Measurements from ENCODE around the gene UBE3A. TPM values are rescaled to one million over a fixed set of nuclear protein-coding genes. Genes with fewer than 3 reads are reported as not detected.
"Not testable (repeated sequence)": the region's sequence is repeated elsewhere in the genome, so short reads cannot be mapped to it uniquely, and the experiment has no call there.

UBE3A gene
- total RNA-seq, 2 experiments from 2014 or later = 87.7 to 92.2 TPM

DNA sequence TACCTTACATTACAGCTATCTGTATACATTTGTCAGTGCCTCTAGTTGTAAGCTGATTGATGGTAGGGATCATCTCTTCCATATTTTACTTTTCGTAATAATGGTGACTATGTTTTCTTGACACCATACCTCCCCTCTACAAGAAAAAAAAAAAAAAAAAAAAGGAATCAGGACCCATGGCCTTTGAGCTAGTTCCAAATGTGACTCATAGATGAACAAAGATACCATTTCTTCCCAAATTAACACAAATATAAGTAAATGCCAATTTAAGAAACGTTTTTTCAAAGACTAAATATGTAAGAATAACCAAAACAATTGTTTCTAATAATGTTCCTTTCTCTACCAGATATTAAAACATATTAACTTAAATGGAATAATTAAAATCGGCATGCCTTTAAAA, 23.1 kb downstream of the UBE3A start:
- ATAC-seq (no peak), DNase-seq (no peak)
- CTCF ChIA-PET = no interaction called here
- Mint-ChIP-seq H3K27me3 (ENCODE audit: low read depth) (no peaks in the 10 kb centered on the region), H3K4me1 (ENCODE audit: low read depth) (peaks cover 15% of the 10 kb centered on the region), H3K27ac (no peak overlapping the region), H3K36me3 (ENCODE audit: low read depth) (peaks cover 58% of the 10 kb centered on the region), H3K4me3 (no peak overlapping the region), H3K9me3 (ENCODE audit: insufficient read depth) (peaks cover 17% of the 10 kb centered on the region)
- POLR2A ChIA-PET = no interaction called here

DNA sequence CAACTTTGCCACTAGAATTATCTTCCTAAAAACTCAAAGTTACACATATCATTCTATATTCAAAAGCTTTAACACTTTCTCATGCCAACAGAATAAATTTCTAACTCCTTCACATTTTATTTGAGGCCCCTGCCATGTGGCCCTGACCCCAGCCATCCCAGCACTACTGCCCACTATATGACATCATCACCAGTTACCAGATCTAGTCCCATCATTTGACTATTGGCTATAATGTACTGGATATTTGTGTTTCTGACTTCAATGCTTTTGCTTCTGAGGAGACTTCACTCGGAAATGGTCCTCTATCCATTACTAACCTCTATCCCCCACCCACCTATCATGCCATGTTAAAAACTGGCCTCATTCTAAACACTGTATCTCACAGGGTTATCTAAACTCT, 23.6 kb downstream of the UBE3A start:
- ATAC-seq (no peak), DNase-seq (no peak)
- Mint-ChIP-seq H3K4me3 (no peak overlapping the region), H3K27ac (no peak overlapping the region), H3K4me1 (ENCODE audit: low read depth) (peaks cover 15% of the 10 kb centered on the region), H3K27me3 (ENCODE audit: low read depth) (no peaks in the 10 kb centered on the region), H3K9me3 (ENCODE audit: insufficient read depth) (peaks cover 17% of the 10 kb centered on the region), H3K36me3 (ENCODE audit: low read depth) (peaks cover 57% of the 10 kb centered on the region)
- ChIA-PET POLR2A (no interaction called here), CTCF (no interaction called here)

DNA sequence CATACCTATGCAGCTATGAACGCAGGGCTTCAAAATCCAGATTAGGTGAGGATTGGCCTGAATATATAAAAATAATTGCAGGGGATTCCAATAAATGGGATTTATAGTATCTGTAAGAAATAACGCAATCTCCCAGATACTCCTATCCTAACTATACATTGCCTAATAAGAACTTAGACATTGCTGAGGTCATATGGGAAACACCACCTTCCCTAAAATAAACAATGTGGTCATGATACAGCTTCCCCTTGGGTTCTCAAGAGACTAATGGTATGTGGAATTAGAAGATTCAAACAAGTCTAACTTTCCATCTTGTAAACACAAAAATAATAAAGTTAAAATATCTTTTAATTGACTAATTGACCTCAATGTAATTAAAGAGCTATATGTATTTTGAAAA, 28.2 kb downstream of the UBE3A start:
- DNase-seq (no peak), ATAC-seq (no peak)
- Mint-ChIP-seq H3K27ac (no peak overlapping the region), H3K27me3 (ENCODE audit: low read depth) (no peaks in the 10 kb centered on the region), H3K4me3 (no peak overlapping the region), H3K36me3 (ENCODE audit: low read depth) (peaks cover 47% of the 10 kb centered on the region), H3K9me3 (ENCODE audit: insufficient read depth) (peaks cover 3% of the 10 kb centered on the region), H3K4me1 (ENCODE audit: low read depth) (peaks cover 11% of the 10 kb centered on the region)
- ChIA-PET CTCF (no interaction called here), POLR2A (interaction anchor here (0.9 kb wide), 1 partner anchor 21 kb away, joined by 4 read pairs; no protein-coding TSS in a partner anchor)

DNA sequence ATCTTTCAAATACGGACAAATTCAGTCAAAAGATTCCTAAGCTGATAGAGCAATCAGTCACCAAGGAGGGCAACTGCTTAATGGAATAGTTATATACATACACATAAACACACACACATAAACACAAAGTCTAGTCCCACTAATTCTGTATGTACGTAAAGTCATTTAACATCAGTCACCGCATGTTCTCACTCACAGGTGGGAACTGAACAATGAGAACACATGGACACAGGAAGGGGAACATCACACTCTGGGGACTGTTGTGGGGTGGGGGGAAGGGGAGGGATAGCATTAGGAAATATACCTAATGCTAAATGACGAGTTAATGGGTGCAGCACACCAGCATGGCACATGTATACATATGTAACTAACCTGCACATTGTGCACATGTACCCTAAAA, 29.1 kb downstream of the UBE3A start:
- H3K4me3 Mint-ChIP-seq; H3K27ac Mint-ChIP-seq; CTCF ChIA-PET; ATAC-seq; POLR2A ChIA-PET; DNase-seq; H3K9me3 Mint-ChIP-seq (ENCODE audit: insufficient read depth); H3K4me1 Mint-ChIP-seq (ENCODE audit: low read depth); H3K27me3 Mint-ChIP-seq (ENCODE audit: low read depth): not testable (repeated sequence)
- peaks cover 51% of the 10 kb centered on the region for H3K36me3 Mint-ChIP-seq (ENCODE audit: low read depth)

DNA sequence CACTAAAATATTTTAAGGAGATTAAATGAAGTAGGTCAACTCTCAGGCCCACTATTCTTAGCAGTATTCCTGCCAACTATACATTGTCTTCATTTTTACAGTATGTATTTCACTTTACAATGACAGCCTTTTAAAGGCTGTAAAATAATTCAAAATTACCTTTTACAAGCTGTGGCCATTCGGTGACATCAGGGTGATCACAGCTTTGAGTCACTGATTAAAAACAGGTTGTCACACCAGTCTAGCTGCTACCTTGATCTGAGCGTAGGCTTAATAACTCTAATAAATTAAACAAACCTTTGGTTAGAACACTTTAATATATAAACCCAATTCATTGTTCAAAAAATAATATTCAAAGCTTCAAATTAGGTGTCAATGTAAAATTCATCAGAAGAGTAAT, 29.9 kb downstream of the UBE3A start:
- peaks cover 54% of the 10 kb centered on the region for H3K36me3 Mint-ChIP-seq (ENCODE audit: low read depth)
- no peak overlapping the region for H3K4me3 Mint-ChIP-seq
- peaks cover 3% of the 10 kb centered on the region for H3K9me3 Mint-ChIP-seq (ENCODE audit: insufficient read depth)
- ChIA-PET POLR2A (no interaction called here), CTCF (no interaction called here)
- no peaks in the 10 kb centered on the region for H3K27me3 Mint-ChIP-seq (ENCODE audit: low read depth)
- H3K4me1 Mint-ChIP-seq (ENCODE audit: low read depth) = peaks cover 7% of the 10 kb centered on the region
- no peak for DNase-seq
- no peak for ATAC-seq
- H3K27ac Mint-ChIP-seq = no peak overlapping the region

DNA sequence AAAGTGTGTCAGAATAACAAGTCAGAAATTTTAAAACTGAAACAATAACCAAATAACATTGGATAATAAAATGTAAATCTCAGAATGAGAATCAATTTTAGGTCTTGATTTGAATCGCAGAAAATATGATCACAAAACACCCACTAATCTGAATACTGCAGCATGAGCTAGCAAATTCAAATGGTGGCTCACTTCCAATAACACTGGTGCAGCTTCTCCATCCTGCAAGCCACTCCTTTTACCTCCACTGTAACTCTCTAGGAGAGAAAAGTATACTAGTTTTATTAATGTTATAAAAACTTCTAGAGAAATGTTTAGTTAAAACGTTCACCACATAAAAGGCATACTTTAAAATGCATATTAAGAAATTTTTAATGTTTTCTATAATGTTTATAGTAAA, 30.4 kb downstream of the UBE3A start:
- peaks cover 7% of the 10 kb centered on the region for H3K4me1 Mint-ChIP-seq (ENCODE audit: low read depth)
- peaks cover 3% of the 10 kb centered on the region for H3K9me3 Mint-ChIP-seq (ENCODE audit: insufficient read depth)
- H3K36me3 Mint-ChIP-seq (ENCODE audit: low read depth) = peaks cover 55% of the 10 kb centered on the region
- CTCF ChIA-PET = no interaction called here
- POLR2A ChIA-PET = no interaction called here
- no peak overlapping the region for H3K27ac Mint-ChIP-seq
- ATAC-seq (no peak), DNase-seq (no peak)
- no peak overlapping the region for H3K4me3 Mint-ChIP-seq
- H3K27me3 Mint-ChIP-seq (ENCODE audit: low read depth) = no peaks in the 10 kb centered on the region

DNA sequence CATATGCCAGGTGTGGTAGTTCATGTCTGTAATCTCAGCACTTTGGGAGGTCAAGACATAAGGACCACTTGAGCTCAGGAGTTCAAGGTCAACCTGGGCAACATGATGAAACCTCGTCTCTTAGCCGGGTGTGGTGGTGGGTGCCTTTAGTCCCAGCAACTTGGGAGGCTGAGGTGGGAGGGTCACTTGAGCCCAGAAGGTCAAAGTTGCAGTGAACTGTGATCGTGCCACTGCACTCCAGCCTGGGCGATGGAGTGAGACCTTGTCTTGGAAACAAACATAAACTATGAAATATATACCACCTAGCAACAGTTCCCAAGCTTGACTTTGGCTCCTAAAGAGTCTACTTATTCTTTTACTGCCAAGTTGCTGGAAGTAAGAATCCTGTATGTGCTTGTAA, 30.9 kb downstream of the UBE3A start:
- DNase-seq (no peak), ATAC-seq (no peak)
- peaks cover 56% of the 10 kb centered on the region for H3K36me3 Mint-ChIP-seq (ENCODE audit: low read depth)
- H3K9me3 Mint-ChIP-seq (ENCODE audit: insufficient read depth) = peaks cover 3% of the 10 kb centered on the region
- H3K4me3 Mint-ChIP-seq = no peak overlapping the region
- ChIA-PET POLR2A (no interaction called here), CTCF (no interaction called here)
- H3K4me1 Mint-ChIP-seq (ENCODE audit: low read depth) = peaks cover 7% of the 10 kb centered on the region
- H3K27me3 Mint-ChIP-seq (ENCODE audit: low read depth) = no peaks in the 10 kb centered on the region
- no peak overlapping the region for H3K27ac Mint-ChIP-seq

DNA sequence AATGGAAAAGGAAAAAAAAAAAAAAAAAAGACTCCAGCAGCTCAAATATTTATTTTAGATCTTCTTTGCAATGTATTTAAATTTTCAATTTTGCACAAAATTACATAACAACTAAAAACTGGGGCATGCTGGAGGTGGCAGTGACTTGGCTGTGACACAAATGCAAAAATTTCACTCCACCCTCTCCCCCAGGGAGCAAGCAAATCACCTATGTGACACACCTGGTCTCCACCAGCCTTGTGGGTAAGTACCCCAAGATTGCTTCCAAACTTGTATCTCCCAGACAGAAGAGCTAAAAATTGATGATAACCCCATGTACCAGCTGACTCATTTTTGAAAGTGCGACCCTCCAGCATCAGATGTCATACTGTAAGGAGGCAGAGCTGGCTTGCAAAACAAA, 32.0 kb downstream of the UBE3A start:
- DNase-seq = no peak
- H3K27ac Mint-ChIP-seq = no peak overlapping the region
- POLR2A ChIA-PET = no interaction called here
- no peaks in the 10 kb centered on the region for H3K9me3 Mint-ChIP-seq (ENCODE audit: insufficient read depth)
- no peaks in the 10 kb centered on the region for H3K27me3 Mint-ChIP-seq (ENCODE audit: low read depth)
- CTCF ChIA-PET = interaction anchor here (1.6 kb wide), 1 partner anchor 10 kb away, joined by 5 read pairs; no protein-coding TSS in a partner anchor
- no peak overlapping the region for H3K4me3 Mint-ChIP-seq
- peaks cover 7% of the 10 kb centered on the region for H3K4me1 Mint-ChIP-seq (ENCODE audit: low read depth)
- H3K36me3 Mint-ChIP-seq (ENCODE audit: low read depth) = peaks cover 64% of the 10 kb centered on the region
- no peak for ATAC-seq

DNA sequence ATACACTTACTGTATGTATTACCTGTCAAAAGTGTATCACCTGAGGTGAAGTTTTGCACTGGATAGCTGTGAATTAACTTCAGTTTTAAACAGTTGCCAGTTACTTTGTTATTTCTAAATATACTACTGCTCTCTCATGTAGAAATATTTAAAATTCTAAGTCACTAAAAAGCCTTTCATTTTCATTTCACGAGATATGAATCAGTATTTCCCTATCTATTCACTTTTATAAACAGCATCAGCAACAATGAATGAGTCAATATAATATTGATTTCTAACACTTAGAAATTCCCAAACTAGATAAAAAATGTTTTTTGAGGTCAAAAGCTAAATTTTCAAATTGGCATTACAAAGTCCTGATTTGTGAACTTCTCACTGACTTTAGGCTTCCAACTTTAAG, 32.6 kb downstream of the UBE3A start:
- ChIA-PET CTCF (interaction anchor here (1.6 kb wide), 1 partner anchor 10 kb away, joined by 5 read pairs; no protein-coding TSS in a partner anchor), POLR2A (no interaction called here)
- Mint-ChIP-seq H3K27ac (no peak overlapping the region), H3K9me3 (ENCODE audit: insufficient read depth) (no peaks in the 10 kb centered on the region), H3K4me1 (ENCODE audit: low read depth) (peaks cover 7% of the 10 kb centered on the region), H3K36me3 (ENCODE audit: low read depth) (peaks cover 70% of the 10 kb centered on the region), H3K4me3 (no peak overlapping the region), H3K27me3 (ENCODE audit: low read depth) (no peaks in the 10 kb centered on the region)
- no peak for DNase-seq
- no peak for ATAC-seq

DNA sequence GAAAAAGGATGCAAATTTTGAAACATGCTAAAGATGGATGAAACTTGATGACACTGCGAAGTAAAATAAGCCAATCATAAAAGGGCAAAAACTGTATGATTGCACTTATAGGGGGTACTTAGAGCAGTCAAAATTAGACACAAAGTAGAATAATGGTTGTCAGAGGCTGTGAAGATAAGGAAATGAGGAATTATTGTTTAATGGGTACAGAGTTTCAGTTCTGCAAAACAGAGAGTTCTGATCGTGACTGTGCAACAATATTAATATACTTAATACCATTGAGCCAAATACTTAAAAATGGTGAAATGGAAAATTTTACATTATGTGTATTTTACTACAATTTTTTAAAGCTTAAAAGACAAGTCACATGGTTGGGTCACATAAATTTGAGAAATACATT, 35.1 kb downstream of the UBE3A start:
- DNase-seq (no peak), ATAC-seq (no peak)
- ChIA-PET POLR2A (no interaction called here), CTCF (interaction anchor here (1.5 kb wide), 1 partner anchor 13 kb away, joined by 3 read pairs; no protein-coding TSS in a partner anchor)
- peaks cover 3% of the 10 kb centered on the region for H3K4me1 Mint-ChIP-seq (ENCODE audit: low read depth)
- no peaks in the 10 kb centered on the region for H3K9me3 Mint-ChIP-seq (ENCODE audit: insufficient read depth)
- no peaks in the 10 kb centered on the region for H3K27me3 Mint-ChIP-seq (ENCODE audit: low read depth)
- peaks cover 83% of the 10 kb centered on the region for H3K36me3 Mint-ChIP-seq (ENCODE audit: low read depth)
- H3K4me3 Mint-ChIP-seq = no peak overlapping the region
- no peak overlapping the region for H3K27ac Mint-ChIP-seq

DNA sequence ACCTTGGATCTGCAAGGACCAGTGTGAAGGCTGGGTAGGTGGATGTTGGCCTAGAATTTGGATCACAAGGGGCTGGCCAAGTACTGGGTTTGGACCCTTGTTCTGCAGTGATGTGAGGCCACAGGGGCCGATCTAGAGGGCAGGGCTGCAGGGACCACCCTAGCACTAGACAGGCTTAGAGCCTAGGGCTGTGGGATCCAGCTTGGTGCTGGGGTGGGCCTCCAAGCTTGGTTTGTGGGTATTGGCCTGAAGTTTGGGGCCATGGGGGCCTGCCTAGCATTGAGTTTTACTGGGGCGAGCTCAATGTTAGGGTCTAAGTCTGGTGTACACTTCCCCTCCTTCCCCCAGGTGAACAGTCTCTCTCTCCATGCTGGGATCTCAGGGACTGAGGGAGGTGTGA, 36.5 kb downstream of the UBE3A start:
- ATAC-seq = no peak
- POLR2A ChIA-PET = no interaction called here
- Mint-ChIP-seq H3K27me3 (ENCODE audit: low read depth) (no peaks in the 10 kb centered on the region), H3K4me1 (ENCODE audit: low read depth) (peaks cover 3% of the 10 kb centered on the region), H3K36me3 (ENCODE audit: low read depth) (peaks cover 88% of the 10 kb centered on the region), H3K4me3 (no peak overlapping the region), H3K27ac (no peak overlapping the region), H3K9me3 (ENCODE audit: insufficient read depth) (no peaks in the 10 kb centered on the region)
- CTCF ChIA-PET = interaction anchor here (1.5 kb wide), 1 partner anchor 15 kb away, joined by 3 read pairs; no protein-coding TSS in a partner anchor
- no peak for DNase-seq

DNA sequence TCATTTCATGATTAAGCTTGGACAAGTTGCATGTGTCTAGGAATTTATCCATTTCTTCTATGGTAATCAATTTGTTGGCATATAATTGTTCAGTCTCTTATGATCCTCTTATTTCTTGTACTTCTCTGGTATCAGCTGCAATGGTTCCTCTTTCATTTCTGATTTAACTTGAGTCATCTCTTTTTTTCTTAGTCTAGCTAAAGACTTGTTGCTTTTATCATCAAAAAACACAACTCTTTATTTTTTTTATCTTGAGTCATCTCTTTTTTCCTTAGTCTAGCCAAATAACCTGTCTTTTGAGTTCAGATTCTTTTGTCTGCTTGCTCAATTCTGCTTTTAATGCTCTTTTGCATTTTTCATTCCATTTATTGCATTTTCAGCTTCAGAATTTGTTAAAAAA, 37.3 kb downstream of the UBE3A start:
- Mint-ChIP-seq H3K4me3 (no peak overlapping the region), H3K36me3 (ENCODE audit: low read depth) (peaks cover 82% of the 10 kb centered on the region), H3K27me3 (ENCODE audit: low read depth) (no peaks in the 10 kb centered on the region), H3K4me1 (ENCODE audit: low read depth) (peaks cover 2% of the 10 kb centered on the region), H3K27ac (no peak overlapping the region), H3K9me3 (ENCODE audit: insufficient read depth) (no peaks in the 10 kb centered on the region)
- DNase-seq = no peak
- CTCF ChIA-PET = interaction anchor here (0.7 kb wide), 1 partner anchor 80 kb away, joined by 3 read pairs; no protein-coding TSS in a partner anchor
- ATAC-seq = no peak
- POLR2A ChIA-PET = no interaction called here

DNA sequence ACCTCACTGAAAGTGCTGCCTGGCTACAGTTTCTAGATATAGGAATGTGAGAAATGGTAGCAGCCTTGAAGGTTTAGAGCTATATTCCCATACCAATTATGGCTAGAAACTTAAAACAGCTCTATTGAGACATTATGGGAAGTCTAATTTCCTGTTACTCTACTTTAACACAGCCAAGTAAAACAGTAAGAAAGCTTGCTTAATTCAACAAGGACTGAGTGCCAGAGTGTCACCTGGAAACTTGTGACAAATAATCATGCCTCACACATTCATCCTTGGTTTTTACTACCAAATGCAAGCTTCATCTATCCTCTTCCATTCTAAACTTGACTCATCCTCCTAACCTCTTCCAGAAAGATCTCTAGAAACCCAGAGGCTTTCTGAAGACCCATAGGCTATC, 41.7 kb downstream of the UBE3A start:
- CTCF ChIA-PET = interaction anchor here (0.6 kb wide), 1 partner anchor 14 kb away, joined by 3 read pairs; no protein-coding TSS in a partner anchor
- Mint-ChIP-seq H3K4me3 (no peak overlapping the region), H3K4me1 (ENCODE audit: low read depth) (peaks cover 2% of the 10 kb centered on the region), H3K27me3 (ENCODE audit: low read depth) (no peaks in the 10 kb centered on the region), H3K36me3 (ENCODE audit: low read depth) (peaks cover 56% of the 10 kb centered on the region), H3K27ac (no peak overlapping the region), H3K9me3 (ENCODE audit: insufficient read depth) (no peaks in the 10 kb centered on the region)
- ATAC-seq (no peak), DNase-seq (no peak)
- POLR2A ChIA-PET = no interaction called here

Measured in activated CD8-positive, alpha-beta T cell treated with anti-CD3 and anti-CD28 coated beads, Interleukin-2, amount 10 ng/mL, durations not matched to agents 7 days and 5 days (primary cell).